ENCODE data around the gene EMC6.

Gene EMC6

GRCh38 chr17:3656755-3657587, 11.6 kb upstream of the EMC6 start:
- DNase-seq (ENCODE audit: insufficient read length) (no peak), FAIRE-seq (no peak)

DNA sequence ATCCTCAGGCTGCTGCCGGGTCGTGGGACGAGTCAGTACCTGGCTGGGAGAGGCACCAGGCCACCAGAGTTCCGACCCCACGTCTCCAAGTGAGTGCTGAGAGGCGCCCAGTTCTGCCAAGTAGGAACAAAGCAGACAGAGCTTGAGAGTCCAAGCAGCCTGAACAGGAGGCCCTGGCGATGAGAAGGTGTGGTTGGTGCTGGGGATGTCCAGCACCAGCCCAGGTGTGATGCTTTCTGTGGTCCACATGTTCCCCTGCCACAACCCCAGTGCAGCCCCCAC, 11.1 kb upstream of the EMC6 start:
- DNase-seq (ENCODE audit: insufficient read length) (no peak), FAIRE-seq (no peak)
- TF ChIP-seq POLR2A (IDR thresholded peaks at IDR 0.05; ENCODE audit: low read depth, low read length) (no peak), POLR2AphosphoS5 (IDR thresholded peaks at IDR 0.05; ENCODE audit: low read depth, low read length) (no peak), TAF1 (IDR thresholded peaks at IDR 0.05; ENCODE audit: borderline replicate concordance, low read depth, low read length) (no peak)

More at GRCh38 chr17:3656755-3657587, 11.6 kb upstream of the EMC6 start:
- TF ChIP-seq POLR2AphosphoS5 (IDR thresholded peaks at IDR 0.05; ENCODE audit: low read depth, low read length) (no peak), POLR2A (IDR thresholded peaks at IDR 0.05; ENCODE audit: low read depth, low read length) (no peak), TAF1 (IDR thresholded peaks at IDR 0.05; ENCODE audit: borderline replicate concordance, low read depth, low read length) (no peak)

DNA sequence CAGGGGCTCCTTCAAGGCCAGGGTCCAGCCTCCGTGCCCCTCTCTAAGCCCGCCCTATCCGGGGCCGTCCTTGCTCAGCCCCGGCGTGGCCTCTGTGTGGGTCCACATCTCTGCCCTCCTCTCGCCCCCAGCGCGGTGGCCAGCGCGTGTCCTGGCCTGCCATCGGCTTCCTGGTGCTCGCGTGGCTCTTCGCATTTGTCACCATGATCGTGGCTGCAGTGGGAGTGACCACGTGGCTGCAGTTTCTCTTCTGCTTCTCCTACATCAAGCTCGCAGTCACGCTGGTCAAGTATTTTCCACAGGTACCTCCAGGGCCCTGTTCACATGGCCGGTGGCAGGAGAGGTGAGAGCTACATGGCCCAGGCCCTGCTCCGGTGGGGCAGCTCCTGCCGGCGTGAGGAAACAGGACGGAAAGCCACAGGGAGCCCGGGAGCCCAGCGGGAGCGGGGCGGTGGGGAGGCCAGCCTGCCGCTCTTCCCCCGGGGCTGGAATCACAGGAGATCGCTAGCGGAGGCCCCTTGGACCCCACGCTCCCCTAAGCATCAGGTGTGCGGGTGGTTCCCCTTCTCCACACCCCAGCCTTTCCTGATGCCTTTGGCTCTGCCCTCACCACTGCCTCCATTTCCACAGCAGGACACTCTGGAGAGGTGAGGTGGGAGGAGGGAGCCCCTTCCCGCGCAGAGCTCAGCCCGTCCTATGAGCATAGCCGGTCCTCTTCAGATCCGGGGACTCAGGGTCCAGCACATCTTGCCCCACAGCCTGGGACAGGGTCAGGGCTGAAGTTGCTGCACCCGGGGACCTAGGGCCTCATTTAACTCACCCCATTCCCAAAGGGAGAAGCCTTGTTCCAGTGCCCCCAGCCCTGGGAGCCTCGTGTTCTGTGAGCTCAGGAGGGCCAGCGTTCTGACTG, 10.5 kb upstream of the EMC6 start:
- FAIRE-seq, result no peak
- TF ChIP-seq TAF1 (IDR thresholded peaks at IDR 0.05; ENCODE audit: borderline replicate concordance, low read depth, low read length) (no peak), POLR2AphosphoS5 (IDR thresholded peaks at IDR 0.05; ENCODE audit: low read depth, low read length) (no peak), POLR2A (IDR thresholded peaks at IDR 0.05; ENCODE audit: low read depth, low read length) (no peak)
- DNase-seq (ENCODE audit: insufficient read length), result no peak

DNA sequence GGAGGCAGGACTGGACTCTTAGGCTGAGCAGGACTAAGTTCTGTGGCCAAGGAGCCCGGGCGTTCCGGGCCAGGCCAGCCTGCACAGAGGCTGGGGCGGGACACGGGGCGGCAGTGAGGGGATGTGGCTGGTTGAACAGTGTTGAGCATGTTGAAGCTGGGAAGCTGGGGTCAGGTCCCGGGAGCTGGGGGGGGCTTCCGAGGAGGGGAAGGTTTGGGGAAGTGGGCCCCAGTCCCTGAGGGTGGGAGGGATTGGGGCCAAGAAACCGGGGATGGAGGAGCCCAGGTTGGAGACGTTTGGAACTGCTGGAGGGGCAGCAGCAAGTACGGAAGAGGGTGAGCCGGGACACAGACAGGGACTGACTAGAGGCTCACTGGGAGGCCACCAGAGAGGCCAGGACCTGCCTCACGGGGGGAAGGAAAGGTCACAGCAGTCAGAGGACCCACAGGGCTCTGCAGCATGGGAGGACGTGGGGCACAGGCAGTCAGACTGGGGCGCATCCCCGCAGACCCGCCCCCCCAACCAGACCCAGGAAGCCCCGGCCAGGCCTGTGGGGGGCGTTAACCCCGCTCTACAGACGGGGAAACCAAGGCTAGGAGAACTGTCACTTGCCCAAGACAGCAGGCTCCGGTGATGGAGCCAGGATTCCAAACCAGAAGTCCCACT, 9.7 kb upstream of the EMC6 start:
- no peak for DNase-seq (ENCODE audit: insufficient read length)

DNA sequence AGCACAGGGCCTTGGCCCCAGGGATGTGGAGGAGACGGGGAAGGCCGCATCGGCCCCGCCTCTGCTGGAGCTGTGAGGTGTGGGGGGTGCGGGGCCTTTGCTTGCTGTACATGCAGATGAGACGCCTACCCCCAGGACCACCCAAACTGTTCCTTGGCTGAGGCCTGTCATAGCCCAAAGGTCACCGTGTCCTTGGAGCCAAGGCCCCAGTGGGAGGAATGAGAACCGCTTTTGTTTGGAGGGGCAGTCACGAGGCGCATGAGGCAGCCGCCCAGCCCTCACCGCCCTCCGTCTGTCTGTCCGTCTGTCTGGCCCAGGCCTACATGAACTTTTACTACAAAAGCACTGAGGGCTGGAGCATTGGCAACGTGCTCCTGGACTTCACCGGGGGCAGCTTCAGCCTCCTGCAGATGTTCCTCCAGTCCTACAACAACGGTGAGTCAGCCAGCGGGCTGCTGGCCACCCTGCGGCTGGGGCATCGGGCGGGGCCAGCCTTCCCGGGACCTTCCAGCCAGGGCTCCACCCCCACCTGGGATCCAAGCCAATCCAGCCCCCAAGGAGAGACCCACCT, 9.0 kb upstream of the EMC6 start:
- TF ChIP-seq POLR2AphosphoS5 (IDR thresholded peaks at IDR 0.05; ENCODE audit: low read depth, low read length) (no peak), POLR2A (IDR thresholded peaks at IDR 0.05; ENCODE audit: low read depth, low read length) (no peak), TAF1 (IDR thresholded peaks at IDR 0.05; ENCODE audit: borderline replicate concordance, low read depth, low read length) (no peak)
- DNase-seq (ENCODE audit: insufficient read length) (no peak), FAIRE-seq (no peak)

More for the DNA sequence above, 9.7 kb upstream of the EMC6 start:
- no peak for TF ChIP-seq POLR2AphosphoS5 (IDR thresholded peaks at IDR 0.05; ENCODE audit: low read depth, low read length)
- TF ChIP-seq POLR2A (IDR thresholded peaks at IDR 0.05; ENCODE audit: low read depth, low read length), result no peak
- no peak for TF ChIP-seq TAF1 (IDR thresholded peaks at IDR 0.05; ENCODE audit: borderline replicate concordance, low read depth, low read length)
- FAIRE-seq, result no peak

DNA sequence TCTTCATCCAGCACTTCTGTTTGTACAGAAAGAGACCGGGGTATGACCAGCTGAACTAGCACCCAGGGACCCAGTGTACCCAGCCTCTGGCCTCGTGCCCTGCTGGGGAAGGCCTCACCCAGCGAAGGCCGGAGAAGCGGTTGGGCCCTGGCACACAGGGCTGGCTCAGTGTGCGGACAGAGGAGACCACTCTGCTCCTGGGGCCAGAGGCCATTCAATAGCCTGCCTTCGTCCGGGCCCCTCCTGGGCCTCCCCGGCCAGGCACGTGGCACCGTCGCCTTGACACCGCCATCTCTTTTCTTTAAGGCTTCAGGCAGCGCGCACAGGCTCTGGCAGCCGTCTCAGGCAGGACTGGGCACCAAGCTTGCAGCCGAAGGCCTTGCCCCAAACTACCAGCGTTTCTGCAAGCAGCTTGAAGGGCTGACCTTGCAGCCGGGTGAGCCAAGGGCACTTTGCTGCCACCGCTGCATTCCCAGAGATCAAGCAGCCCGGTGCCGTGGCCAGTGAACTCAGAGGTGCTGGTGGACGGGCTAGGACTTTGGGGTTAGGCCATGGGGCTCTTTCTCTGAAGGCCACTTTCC, 8.2 kb upstream of the EMC6 start:
- DNase-seq (ENCODE audit: insufficient read length) (no peak), FAIRE-seq (no peak)
- TF ChIP-seq POLR2AphosphoS5 (IDR thresholded peaks at IDR 0.05; ENCODE audit: low read depth, low read length) (no peak), TAF1 (IDR thresholded peaks at IDR 0.05; ENCODE audit: borderline replicate concordance, low read depth, low read length) (no peak), POLR2A (IDR thresholded peaks at IDR 0.05; ENCODE audit: low read depth, low read length) (no peak)

- no peak for DNase-seq (ENCODE audit: insufficient read length)
- FAIRE-seq, result no peak
- no peak for TF ChIP-seq POLR2AphosphoS5 (IDR thresholded peaks at IDR 0.05; ENCODE audit: low read depth, low read length)
- TF ChIP-seq TAF1 (IDR thresholded peaks at IDR 0.05; ENCODE audit: borderline replicate concordance, low read depth, low read length), result no peak
Observed at GRCh38 chr17:3663102-3664011, 5.3 kb upstream of the EMC6 start.

DNA sequence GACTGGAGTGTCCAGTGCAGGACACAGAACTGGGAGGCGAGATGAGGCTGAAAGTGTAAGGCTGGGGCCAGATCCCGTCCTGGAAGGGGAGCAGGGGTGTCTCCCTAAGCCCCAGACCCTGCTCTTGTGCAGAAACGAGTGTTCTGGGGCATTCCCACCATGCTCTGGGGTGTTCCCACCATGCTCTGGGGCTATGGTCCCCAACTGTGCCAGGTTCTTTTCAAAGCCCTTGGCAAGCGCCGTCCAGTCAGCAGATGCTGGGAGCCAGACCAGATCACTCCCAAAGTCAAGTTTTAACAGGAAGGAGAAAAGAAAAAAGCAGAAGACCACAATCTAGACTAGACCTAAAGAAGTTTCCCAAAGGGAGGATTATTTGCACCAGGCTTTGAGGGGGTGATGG, 2.8 kb upstream of the EMC6 start:
- no peak for TF ChIP-seq TAF1 (IDR thresholded peaks at IDR 0.05; ENCODE audit: borderline replicate concordance, low read depth, low read length)
- no peak for TF ChIP-seq POLR2A (IDR thresholded peaks at IDR 0.05; ENCODE audit: low read depth, low read length)
- no peak for TF ChIP-seq POLR2AphosphoS5 (IDR thresholded peaks at IDR 0.05; ENCODE audit: low read depth, low read length)
- FAIRE-seq (no peak), DNase-seq (ENCODE audit: insufficient read length) (no peak)

DNA sequence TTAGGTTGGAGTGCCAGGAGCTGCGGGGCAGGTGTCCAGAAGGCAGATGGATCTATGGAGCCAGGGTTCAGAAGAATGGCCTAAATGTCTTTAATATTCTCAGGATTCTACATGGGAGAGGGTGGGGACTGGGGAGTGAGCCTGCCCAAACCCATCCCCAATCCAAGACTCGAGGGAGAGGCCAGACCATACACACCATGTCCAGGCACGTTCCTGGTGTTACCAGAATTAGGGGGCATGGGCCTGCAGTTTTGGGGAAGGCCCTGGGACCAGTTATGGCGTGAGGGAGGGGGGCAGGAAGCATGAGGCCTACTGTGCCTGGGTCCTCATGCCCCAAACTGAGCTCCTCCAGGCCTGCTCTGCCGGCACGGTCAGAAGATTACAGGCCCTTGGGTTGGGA, 2.1 kb upstream of the EMC6 start:
- no peak for DNase-seq (ENCODE audit: insufficient read length)
- FAIRE-seq, result no peak
- TF ChIP-seq POLR2A (IDR thresholded peaks at IDR 0.05; ENCODE audit: low read depth, low read length) (no peak), POLR2AphosphoS5 (IDR thresholded peaks at IDR 0.05; ENCODE audit: low read depth, low read length) (no peak), TAF1 (IDR thresholded peaks at IDR 0.05; ENCODE audit: borderline replicate concordance, low read depth, low read length) (no peak)

Data from GM12892 (cell line).